Measurements from ENCODE around the gene PWP1. TPM values are rescaled to one million over a fixed set of nuclear protein-coding genes. Genes with fewer than 3 reads are reported as not detected.
"Not testable (repeated sequence)": the region's sequence is repeated elsewhere in the genome, so short reads cannot be mapped to it uniquely, and the experiment has no call there.

Gene PWP1
- total RNA-seq, 2 experiments from 2014 or later, result 32.9 to 37.3 TPM

GRCh38 chr12:107681455-107681835 lies 4.2 kb upstream of the PWP1 start:
- Mint-ChIP-seq H3K27me3 (peaks cover 8% of the 10 kb centered on the region), H3K9me3 (no peaks in the 10 kb centered on the region), H3K36me3 (peaks cover 2% of the 10 kb centered on the region), H3K27ac (no peak overlapping the region), H3K4me3 (no peak overlapping the region), H3K4me1 (peaks cover 16% of the 10 kb centered on the region)
- no peak for DNase-seq
- POLR2A ChIA-PET, result no interaction called here
- ATAC-seq (ENCODE audit: low read depth), result no peak

- H3K4me3 Mint-ChIP-seq, result no peak overlapping the region
- peaks cover 5% of the 10 kb centered on the region for H3K36me3 Mint-ChIP-seq
- peaks cover 17% of the 10 kb centered on the region for H3K4me1 Mint-ChIP-seq
- DNase-seq (no peak), ATAC-seq (ENCODE audit: low read depth) (no peak)
- POLR2A ChIA-PET, result no interaction called here
- H3K9me3 Mint-ChIP-seq, result no peaks in the 10 kb centered on the region
- H3K27me3 Mint-ChIP-seq, result peaks cover 8% of the 10 kb centered on the region
- H3K27ac Mint-ChIP-seq, result no peak overlapping the region
Observed at GRCh38 chr12:107681836-107682820, 3.5 kb upstream of the PWP1 start.

- H3K9me3 Mint-ChIP-seq, result no peaks in the 10 kb centered on the region
- H3K4me1 Mint-ChIP-seq, result peaks cover 17% of the 10 kb centered on the region
- peak overlapping the region; percentile 95 for H3K4me3 Mint-ChIP-seq
- peak overlapping the region; percentile 97 for H3K27ac Mint-ChIP-seq
- H3K27me3 Mint-ChIP-seq, result peaks cover 4% of the 10 kb centered on the region
- H3K36me3 Mint-ChIP-seq, result peaks cover 11% of the 10 kb centered on the region
- ATAC-seq (ENCODE audit: low read depth), result no peak
- DNase-seq, result no peak
- POLR2A ChIA-PET, result no interaction called here
Observed at GRCh38 chr12:107684029-107684795, 1.4 kb upstream of the PWP1 start.

GRCh38 chr12:107684990-107685359 lies 624 bp upstream of the PWP1 start:
- ATAC-seq (ENCODE audit: low read depth), result no peak
- no peak for DNase-seq
- peaks cover 17% of the 10 kb centered on the region for H3K4me1 Mint-ChIP-seq
- H3K4me3 Mint-ChIP-seq, result peak overlapping the region; percentile 95
- POLR2A ChIA-PET, result interaction anchor here (0.6 kb wide), 1 partner anchor 315 kb away, joined by 3 read pairs; no protein-coding TSS in a partner anchor
- H3K27me3 Mint-ChIP-seq, result peaks cover 4% of the 10 kb centered on the region
- H3K27ac Mint-ChIP-seq, result peak overlapping the region; percentile 97
- H3K9me3 Mint-ChIP-seq, result no peaks in the 10 kb centered on the region
- H3K36me3 Mint-ChIP-seq, result peaks cover 11% of the 10 kb centered on the region

- ATAC-seq (ENCODE audit: low read depth); POLR2A ChIA-PET; H3K27me3 Mint-ChIP-seq; H3K4me3 Mint-ChIP-seq; DNase-seq; H3K4me1 Mint-ChIP-seq; H3K27ac Mint-ChIP-seq; H3K9me3 Mint-ChIP-seq: not testable (repeated sequence)
- H3K36me3 Mint-ChIP-seq, result peaks cover 41% of the 10 kb centered on the region
Observed at GRCh38 chr12:107695772-107696171, 10.2 kb downstream of the PWP1 start.

GRCh38 chr12:107702106-107702505 lies 16.5 kb downstream of the PWP1 start:
- Mint-ChIP-seq H3K4me3 (no peak overlapping the region), H3K36me3 (peaks cover 75% of the 10 kb centered on the region), H3K4me1 (no peaks in the 10 kb centered on the region), H3K27me3 (no peaks in the 10 kb centered on the region), H3K9me3 (peaks cover 10% of the 10 kb centered on the region), H3K27ac (no peak overlapping the region)
- ATAC-seq (ENCODE audit: low read depth), result no peak
- POLR2A ChIA-PET, result no interaction called here
- DNase-seq, result no peak

- H3K9me3 Mint-ChIP-seq, result peaks cover 10% of the 10 kb centered on the region
- no peaks in the 10 kb centered on the region for H3K27me3 Mint-ChIP-seq
- DNase-seq (no peak), ATAC-seq (ENCODE audit: low read depth) (no peak)
- peaks cover 80% of the 10 kb centered on the region for H3K36me3 Mint-ChIP-seq
- H3K27ac Mint-ChIP-seq, result no peak overlapping the region
- no peak overlapping the region for H3K4me3 Mint-ChIP-seq
- H3K4me1 Mint-ChIP-seq, result no peaks in the 10 kb centered on the region
- POLR2A ChIA-PET, result no interaction called here
Observed at GRCh38 chr12:107704041-107704440, 18.4 kb downstream of the PWP1 start.

GRCh38 chr12:107705522-107705921 lies 19.9 kb downstream of the PWP1 start:
- POLR2A ChIA-PET; H3K27me3 Mint-ChIP-seq; H3K4me1 Mint-ChIP-seq; H3K9me3 Mint-ChIP-seq; H3K27ac Mint-ChIP-seq; DNase-seq; H3K4me3 Mint-ChIP-seq; ATAC-seq (ENCODE audit: low read depth): not testable (repeated sequence)
- H3K36me3 Mint-ChIP-seq, result peaks cover 70% of the 10 kb centered on the region

GRCh38 chr12:107715780-107716179 lies 30.2 kb downstream of the PWP1 start:
- no peak for DNase-seq
- H3K36me3 Mint-ChIP-seq, result peaks cover 37% of the 10 kb centered on the region
- H3K27ac Mint-ChIP-seq, result no peak overlapping the region
- ATAC-seq (ENCODE audit: low read depth), result no peak
- POLR2A ChIA-PET, result no interaction called here
- H3K27me3 Mint-ChIP-seq, result no peaks in the 10 kb centered on the region
- no peak overlapping the region for H3K4me3 Mint-ChIP-seq
- H3K9me3 Mint-ChIP-seq, result no peaks in the 10 kb centered on the region
- peaks cover 7% of the 10 kb centered on the region for H3K4me1 Mint-ChIP-seq

- Mint-ChIP-seq H3K27ac (no peak overlapping the region), H3K4me1 (peaks cover 7% of the 10 kb centered on the region), H3K9me3 (peaks cover 4% of the 10 kb centered on the region), H3K36me3 (peaks cover 25% of the 10 kb centered on the region), H3K4me3 (no peak overlapping the region), H3K27me3 (no peaks in the 10 kb centered on the region)
- ATAC-seq (ENCODE audit: low read depth) (no peak), DNase-seq (no peak)
- POLR2A ChIA-PET, result no interaction called here
Observed at GRCh38 chr12:107718606-107719005, 33.0 kb downstream of the PWP1 start.

GRCh38 chr12:107727327-107727726 lies 41.7 kb downstream of the PWP1 start:
- H3K27me3 Mint-ChIP-seq; H3K27ac Mint-ChIP-seq; POLR2A ChIA-PET; ATAC-seq (ENCODE audit: low read depth); H3K36me3 Mint-ChIP-seq; H3K4me1 Mint-ChIP-seq; H3K9me3 Mint-ChIP-seq; H3K4me3 Mint-ChIP-seq; DNase-seq: not testable (repeated sequence)

- ATAC-seq (ENCODE audit: low read depth); H3K27ac Mint-ChIP-seq; DNase-seq; POLR2A ChIA-PET; H3K36me3 Mint-ChIP-seq; H3K4me3 Mint-ChIP-seq; H3K9me3 Mint-ChIP-seq; H3K27me3 Mint-ChIP-seq; H3K4me1 Mint-ChIP-seq: not testable (repeated sequence)
Observed at GRCh38 chr12:107727742-107728141, 42.1 kb downstream of the PWP1 start.

- H3K4me1 Mint-ChIP-seq, result peaks cover 2% of the 10 kb centered on the region
- H3K36me3 Mint-ChIP-seq, result peaks cover 12% of the 10 kb centered on the region
- H3K27me3 Mint-ChIP-seq, result no peaks in the 10 kb centered on the region
- DNase-seq (no peak), ATAC-seq (ENCODE audit: low read depth) (no peak)
- H3K9me3 Mint-ChIP-seq, result no peaks in the 10 kb centered on the region
- H3K27ac Mint-ChIP-seq, result no peak overlapping the region
- POLR2A ChIA-PET, result no interaction called here
- no peak overlapping the region for H3K4me3 Mint-ChIP-seq
Observed at GRCh38 chr12:107730618-107731341, 45.2 kb downstream of the PWP1 start.

Data from activated naive CD8-positive, alpha-beta T cell treated with anti-CD3 and anti-CD28 coated beads, Interleukin-2, amount 10 ng/mL, durations not matched to agents 7 days and 5 days (primary cell).